HPDE6-E6E7 (cell line): ENCODE data around the gene ADISSP.
"Not testable (repeated sequence)": the region's sequence is repeated elsewhere in the genome, so short reads cannot be mapped to it uniquely, and the experiment has no call there.

Experiments used
- DNase-seq: peaks from one replicate; pipeline ENCODE4 v3.0.0; 2011; ENCODE audit warnings: missing footprints; ENCODE audit errors: extremely low spot score

ADISSP gene

DNA sequence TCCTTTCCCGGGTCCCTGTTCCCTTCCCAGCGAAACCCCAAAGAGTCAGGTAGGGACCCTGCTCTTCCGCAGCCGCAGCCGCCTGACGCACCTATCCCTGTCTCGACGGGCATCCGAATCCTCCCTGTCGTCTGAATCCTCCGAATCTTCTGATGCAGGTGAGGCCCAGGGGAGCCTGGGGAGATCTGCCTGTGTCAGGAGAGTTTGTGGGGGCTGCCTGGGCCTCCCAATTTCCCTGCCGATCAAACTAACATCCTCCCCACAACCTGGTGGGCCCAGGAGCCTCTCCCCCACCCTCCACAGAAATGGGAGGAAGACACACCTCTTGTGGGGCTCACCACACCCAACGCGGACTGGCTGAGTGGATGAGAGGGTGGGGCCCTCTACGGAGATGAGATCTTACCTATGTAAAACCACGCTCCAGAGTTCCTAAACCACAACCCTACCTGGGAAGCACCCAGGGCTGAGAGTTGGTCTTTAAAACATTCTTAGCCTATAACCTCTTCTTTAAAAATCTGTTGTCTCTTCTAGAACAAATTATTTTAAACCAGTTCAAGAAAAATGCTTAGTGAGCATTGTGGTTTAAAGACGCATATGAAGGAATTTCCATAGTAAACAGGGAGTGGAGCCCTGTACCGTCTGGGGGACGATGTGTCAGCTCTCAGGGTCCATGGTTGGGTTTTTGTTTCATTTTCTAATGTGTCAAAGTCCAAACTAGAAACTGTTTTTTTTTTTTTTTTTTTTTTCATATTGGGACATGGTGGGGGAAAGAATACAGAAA lies 30.2 kb upstream of the ADISSP start:
- no peak for DNase-seq

DNA sequence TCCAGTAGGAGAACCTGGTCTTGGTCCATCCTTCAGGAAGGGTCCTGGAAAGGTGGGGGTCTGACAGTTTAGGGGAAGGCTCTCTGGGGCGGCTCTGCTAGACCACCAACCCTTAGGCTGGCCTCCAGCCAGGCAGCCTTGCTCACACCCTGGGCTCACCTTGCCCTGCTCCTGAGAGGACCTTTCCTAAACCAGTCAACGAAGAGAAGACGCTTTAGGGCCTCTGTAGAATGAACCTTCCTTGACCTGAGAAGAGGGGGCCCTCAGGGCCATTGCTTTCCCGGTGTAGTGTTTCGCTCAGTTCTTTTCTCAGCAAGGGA lies 29.6 kb upstream of the ADISSP start:
- DNase-seq = no peak

DNA sequence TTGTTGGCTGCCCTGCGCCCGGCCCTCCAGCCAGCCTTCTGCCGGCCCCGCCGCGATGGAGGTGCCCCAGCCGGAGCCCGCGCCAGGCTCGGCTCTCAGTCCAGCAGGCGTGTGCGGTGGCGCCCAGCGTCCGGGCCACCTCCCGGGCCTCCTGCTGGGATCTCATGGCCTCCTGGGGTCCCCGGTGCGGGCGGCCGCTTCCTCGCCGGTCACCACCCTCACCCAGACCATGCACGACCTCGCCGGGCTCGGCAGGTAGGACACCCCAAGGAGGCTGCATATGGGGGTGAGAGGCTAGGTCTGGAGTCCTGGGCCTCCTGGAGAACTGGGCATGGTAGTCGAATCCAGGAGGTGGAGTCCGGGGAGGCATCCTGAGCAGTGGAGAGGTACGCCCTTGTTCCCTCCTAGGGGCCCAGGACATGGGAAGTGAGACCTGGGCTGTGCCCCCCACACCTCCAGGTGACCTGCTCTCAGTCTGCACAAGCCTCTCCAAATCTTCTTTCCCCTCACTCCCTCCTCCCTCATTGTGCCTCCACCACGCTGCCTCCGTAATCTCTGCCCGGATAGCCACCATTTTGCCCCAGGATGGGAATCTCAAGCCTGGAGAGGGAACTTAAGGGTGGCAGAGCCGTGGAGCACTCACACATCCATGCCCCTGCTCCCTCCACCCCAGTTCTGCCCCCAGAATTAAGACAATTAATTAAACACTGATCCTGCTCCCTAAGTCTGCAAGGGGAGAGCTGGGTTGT lies 29.1 kb upstream of the ADISSP start:
- DNase-seq = no peak

DNA sequence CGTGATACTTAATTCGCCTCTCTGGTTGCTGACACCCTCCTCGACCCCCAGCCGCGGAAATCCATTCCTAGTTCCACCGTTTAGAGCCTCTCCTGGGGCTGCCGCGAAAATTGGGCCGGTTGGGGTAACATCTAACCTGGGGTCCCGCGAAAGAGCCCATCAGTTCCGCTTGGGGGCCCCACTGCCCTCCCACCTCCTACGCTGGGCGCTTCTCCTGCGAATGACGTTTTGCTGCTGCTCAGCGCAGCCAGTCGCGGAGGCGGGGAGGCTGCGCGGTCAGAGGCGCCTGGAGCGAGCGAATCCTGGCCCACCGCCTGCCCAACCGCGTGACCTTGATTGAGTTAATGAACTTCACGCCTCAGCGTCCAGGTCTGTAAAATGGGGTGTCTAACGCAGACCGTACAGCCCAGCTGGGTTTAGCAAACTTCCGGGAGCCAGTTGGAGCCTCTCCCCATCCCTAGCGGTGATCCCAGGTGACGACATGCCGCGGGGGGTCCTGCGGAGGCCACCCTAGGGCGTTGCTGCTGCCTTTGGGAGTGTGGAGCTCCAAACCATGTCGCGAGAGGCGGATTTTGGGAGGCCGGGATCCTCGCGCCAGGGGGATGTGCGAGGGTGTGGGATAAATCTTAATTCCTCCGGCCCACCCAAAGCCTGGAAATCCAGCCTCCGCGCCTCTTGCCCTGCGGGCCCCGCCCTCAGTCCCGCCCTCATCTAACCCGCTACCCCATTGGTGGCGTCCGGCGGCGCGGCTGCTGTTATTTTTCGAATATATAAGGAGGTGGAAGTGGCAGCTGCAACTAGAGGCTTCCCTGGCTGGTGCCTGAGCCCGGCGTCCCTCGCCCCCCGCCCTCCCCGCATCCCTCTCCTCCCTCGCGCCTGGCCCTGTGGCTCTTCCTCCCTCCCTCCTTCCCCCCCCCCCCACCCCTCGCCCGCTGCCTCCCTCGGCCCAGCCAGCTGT lies 28.2 kb upstream of the ADISSP start, which contains the start of gene CDC25B:
TSS of gene CDC25B (plus strand) at position 800 of the 958 bp plus-strand sequence. CDS start 222 bp downstream, outside the sequence.
- DNase-seq = peak; percentile 96

DNA sequence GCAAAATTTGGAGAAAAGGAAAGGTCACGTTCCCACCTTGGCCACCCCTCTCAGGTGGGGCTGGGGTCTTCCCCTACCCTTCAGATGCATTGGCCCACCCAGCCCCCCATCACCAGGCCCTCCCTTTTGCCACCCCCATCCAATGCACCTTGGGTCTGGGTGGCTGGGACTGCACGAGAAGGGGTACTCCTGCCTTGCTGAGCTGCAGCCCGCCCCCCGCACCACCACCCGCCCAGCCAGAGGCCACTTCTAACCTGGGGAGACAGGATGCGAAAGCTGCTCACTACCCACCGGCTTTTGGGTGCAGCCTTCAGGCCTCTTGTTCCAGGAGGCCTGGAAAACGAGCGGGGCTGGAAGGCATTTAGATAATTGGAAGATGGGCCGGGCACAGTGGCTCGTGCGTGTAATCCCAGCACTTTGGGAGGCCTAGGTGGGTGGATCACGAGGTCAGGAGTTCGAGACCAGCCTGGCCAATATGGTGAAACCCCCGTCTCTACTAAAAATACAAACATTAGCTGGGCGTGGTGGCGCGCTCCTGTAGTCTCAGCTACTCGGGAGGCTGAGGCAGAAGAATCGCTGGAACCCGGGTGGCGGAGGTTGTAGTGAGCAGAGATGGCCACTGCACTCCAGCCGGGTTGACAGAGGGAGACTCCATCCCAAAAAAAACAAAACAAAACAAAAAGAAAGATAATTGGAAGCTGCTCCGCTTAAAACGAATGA lies 27.3 kb upstream of the ADISSP start:
- DNase-seq = no peak

DNA sequence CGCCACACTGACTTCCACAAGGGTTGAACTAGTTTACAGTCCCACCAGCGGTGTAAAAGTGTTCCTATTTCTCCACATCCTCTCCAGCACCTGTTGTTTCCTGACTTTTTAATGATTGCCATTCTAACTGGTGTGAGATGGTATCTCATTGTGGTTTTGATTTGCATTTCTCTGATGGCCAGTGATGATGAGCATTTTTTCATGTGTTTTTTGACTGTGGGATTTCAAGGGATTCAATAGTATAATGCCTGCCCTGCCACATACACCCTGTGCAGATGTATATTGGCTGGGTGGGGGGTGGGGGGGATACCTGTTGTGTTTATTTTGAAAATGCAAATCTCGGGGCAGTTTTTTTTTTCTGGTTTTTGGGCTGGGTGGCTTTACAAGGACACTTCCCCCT lies 26.6 kb upstream of the ADISSP start:
- not testable (repeated sequence) for DNase-seq

DNA sequence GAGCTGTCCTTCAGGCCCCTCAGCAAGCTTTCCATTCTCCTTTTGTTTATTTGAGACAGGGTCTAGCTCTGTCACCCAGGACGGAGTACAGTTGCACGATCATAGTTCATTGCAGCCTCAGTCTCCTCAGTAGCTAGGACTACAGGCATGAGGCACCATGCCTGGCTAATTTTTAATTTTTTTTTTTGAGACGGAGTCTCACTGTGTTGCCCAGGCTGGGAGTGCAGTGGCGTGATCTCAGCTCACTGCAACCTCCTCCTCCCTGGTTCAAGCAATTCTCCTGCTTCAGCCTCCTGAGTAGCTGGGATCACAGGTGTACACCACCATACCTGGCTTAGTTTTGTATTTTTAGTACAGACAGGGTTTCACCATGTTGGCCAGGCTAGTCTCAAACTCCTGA lies 21.6 kb upstream of the ADISSP start:
- not testable (repeated sequence) for DNase-seq

DNA sequence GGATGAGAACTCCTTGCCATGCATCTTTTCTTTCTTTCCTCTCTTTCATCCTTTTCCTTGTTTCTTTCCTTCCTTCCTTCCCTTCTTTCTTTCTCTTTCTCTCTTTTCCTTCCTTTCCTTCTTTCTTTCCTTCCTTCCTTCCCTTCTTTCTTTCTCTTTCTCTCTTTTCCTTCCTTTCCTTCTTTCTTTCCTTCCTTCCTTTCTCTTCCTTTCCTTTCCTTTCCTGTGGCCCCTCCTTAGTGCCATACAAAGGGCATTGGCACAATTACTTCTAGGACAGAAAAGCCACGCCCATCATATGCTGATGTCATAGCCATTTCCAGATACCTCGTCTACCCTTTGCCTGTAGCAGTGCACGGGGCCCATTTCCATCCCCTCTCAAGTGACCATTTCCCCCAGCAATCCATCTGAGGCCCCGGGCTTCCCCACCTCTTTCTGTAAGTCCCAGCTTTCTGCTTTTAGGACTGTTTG lies 21.2 kb upstream of the ADISSP start:
- DNase-seq = no peak

DNA sequence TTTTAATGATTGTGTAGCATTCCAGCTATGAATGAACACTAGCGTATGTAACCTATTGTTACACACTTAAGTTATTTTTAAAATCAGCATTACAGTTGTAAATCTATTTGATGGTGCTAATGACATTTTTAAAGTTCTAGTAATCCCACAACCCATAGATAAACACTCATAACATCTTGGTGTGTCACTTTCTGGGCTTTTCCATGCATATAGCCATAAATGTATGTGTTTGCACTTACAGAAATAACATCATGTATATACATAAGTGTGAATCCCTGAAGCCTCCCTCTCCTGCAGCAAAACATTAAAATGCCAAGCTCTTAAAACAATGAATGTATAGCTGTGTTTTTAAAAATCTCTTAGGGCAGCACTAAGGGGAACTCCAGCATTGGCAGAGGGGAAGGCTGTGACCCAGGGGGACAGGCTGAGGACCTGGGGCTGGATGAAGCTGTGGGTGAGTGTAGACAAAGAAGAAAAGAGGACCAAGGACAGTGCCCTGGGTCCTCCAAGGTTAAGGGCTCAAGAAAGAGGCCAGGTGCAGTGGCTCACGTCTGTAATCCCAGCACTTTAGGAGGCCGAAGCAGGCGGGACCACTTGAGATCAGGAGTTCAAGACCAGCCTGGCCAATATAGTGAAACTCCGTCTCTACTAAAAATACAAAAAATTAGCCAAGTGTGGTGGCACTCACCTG lies 19.9 kb upstream of the ADISSP start:
- no peak for DNase-seq

DNA sequence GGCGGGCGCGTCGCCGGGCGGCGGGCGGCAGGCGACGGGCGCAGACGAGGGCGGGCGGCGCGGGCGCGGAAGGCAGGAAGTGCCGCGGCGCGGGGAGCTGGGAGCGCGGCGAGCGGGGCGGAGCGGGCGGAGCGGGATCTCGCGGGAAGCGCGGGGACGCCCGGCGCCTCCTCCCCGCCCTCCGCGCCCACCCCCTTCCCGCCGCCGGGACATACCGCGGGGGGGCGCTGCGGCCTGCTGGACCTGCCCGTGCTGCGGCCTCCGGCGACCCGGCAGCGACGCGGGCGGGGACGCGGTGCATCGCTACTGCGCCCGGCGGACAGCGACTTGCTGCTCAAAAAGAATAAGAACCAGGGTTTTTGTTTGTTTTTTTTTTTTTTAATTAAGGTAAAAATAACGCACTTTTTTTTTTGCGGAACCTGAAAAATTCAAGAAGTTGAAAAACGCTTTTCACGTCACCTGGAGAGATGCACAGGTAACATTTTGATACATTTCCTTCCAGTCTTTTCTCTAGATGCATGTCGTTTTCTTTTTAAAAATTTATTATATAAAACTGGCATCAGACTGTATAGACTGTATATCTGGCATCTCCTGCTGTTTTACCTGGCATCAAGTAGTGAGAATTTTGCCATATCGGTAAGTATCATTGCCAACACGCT lies 19.2 kb upstream of the ADISSP start, which contains the start of gene CENPB:
TSS of gene CENPB (minus strand) at position 76 of the 659 bp plus-strand sequence. CDS start 257 bp downstream, outside the sequence.
- DNase-seq = peak; percentile 91

DNA sequence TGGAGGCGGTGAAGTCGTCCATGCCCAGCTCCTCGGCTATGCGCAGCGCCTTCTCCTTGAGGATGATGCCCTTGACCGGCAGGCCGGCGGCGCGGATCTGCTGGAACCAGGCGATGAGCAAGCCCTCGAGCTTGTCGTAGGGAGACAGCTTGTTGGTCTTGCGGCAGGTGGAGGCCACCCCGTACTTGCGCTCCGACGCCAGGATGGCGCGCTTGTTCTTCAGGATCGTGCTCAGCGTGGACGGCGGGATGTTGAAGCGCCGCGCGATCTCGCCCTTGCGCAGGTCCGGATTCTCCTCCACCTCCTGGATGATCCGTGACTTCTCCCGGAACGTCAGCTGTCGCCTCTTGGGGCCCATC lies 18.6 kb upstream of the ADISSP start:
- no peak for DNase-seq

DNA sequence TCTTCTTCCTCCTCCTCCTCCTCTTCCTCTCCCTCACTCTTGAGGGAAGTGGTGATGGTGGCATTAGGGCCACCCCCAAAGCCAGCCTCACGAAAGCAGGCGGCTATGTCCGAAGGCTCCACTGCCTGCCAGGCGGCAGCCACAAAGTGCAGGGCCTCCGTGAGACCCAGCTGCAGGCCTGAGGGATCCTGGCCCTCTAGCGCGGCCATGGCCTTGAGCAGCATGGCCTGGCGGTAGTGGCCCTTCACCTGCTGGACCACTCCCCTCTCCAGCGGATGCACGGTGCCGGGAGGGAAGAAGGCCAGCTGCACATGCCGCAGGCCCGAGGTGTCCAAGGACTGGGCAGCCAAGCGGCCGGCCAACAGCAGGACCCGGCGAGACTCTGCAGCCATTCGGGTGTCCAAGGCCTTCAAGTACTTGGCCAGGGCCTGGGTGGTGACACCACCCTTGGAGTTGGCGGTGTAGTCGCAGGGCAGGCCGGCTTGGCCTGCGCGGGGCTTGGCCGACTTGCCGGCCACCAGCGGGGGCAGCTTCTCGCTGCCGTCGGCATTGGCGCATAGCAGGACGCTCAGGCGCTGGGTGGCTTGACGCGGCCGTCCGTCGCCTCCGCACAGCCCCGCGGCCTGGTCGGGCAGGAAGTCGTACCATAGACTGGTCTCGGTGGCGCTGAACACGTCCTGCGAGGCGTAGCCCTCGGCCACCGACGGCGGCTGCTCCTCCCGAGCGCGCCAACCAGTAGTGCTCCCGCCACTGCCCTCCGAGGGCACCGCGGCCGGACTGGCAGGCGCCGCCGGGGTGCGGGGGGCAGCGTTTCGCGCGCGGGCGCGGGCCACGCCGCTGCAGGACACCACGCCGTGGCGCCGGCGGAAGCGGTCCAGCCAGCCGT lies 17.9 kb upstream of the ADISSP start:
- DNase-seq = no peak

DNA sequence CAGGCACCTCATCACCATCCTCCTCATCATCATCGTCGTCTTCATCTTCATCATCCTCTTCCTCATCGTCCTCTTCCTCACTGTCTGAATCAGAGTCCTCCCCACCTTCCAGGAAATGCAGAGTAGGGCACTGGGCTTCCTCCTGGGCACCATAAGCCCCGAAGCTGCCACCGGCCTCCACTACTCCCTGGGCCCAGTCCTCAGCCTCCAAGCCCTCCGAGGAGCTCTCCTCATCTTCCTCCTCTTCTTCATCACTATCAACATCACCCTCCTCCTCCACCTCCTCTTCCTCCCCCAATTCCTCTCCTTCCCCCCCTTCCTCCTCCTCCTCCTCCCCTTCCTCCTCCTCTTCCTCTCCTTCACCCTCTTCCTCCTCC lies 17.3 kb upstream of the ADISSP start:
- DNase-seq = no peak

DNA sequence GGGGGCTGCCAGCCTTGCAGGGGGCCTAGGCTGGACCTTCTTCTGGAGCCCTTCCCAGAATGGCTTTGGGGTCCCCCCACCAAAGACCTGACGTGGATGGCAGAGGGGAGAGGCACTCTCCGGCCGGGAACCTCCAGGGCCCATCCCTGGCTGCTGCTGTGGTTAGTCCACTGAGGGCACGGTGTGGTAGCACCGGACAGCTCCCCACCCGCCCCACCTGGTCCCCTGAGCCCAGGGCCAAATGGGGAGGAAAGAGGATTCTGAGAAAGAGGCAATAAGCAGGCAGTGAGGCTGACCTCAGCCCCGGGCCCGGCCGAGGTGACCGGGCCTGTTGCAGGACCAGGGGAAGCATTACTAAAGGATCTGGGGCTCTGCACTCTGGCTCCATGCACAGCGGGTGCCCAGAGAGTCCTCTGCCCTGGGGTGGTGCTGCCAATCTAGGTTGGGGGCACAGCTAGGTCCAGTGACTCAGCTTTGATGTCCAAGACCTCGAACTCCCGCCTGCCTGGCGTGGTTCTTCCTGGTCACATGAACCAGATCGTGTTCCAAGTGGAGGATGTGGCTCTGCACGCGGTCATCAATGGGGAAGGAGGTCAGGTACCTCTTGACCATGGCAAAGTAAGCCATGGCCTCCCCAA lies 16.8 kb upstream of the ADISSP start:
- DNase-seq = no peak

DNA sequence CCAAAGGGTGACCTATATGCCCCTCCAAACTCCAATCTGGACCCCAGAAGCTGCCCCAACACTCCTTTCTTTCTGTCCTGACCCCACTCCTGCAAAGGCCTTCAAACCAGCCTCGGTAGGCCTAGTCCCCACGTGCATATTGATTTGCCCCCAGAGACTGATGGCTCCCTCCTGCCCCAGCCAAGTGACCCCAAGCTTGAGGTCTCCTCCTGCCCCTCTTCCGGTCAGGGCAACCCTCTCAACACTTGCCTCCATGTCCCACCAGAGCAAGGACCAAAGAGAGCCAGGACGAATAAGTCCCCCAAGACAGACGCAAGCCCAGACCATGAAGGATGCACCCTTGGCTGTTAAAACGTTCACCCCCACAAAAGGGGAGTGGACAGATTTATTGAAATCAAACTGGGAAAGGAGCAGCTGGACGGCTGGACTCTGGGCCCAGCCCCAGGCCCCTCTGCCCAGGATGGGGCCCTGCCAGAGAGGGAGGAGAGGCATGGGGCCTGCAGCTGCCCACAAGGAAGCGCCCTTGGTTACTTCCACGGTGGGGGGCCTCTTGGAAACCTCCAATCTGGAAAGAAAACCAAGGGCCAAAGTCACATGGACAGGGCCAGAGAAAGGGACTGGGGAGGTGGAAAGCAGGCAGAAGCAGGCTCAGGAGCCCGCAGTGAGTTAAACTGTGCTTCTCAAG lies 16.1 kb upstream of the ADISSP start:
- no peak for DNase-seq

DNA sequence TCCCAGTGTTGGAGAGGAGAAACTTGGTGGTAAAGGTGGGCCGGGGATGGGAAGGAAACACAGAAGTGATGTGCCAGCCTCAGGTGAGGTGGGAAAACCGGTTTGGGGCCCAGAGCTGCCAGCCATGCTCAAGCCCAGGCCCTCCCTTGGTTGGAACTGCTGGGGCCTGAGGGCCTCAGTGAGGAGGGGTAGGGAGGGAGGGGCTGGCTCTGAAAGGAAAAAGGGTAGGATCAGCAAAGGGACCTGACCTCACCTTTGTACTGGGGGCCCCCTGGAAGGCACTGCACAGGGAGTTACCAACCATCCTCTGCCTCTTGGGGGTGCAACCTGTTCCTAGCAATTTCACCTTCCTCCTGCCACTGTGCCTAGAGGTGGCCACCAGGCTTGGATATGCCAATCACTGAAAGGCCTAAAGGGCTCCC lies 15.5 kb upstream of the ADISSP start:
- no peak for DNase-seq

DNA sequence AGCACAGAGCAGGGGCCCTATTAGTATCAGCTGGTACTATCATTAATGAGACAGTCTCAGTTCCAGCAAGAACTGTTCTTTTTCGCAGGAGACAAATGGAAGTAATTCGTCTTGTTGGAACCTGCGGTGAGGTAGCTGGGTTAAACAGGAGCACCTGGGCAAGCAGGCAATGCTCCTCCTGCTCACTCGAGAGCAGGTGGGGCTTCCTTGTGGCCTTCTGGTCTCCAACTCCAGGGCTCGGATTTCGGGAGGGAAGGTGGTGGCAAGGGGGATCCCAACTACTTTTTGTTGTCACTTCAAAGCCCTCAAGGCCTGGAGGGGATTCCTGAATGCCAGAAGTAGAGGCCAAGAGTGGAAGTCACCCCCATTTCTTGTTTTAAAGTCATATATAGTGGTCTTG lies 15.0 kb upstream of the ADISSP start:
- DNase-seq = no peak
